HEK293 (cell line): ENCODE measurements around the gene COA4.

Experiments
- CTCF ChIA-PET: fragments of 350-600 bp; formaldehyde crosslinking; extraction: SDS; loops from one replicate; lab custom pipeline; 2021; ENCODE audit warnings: antibody characterized with exemption; lab: Yijun Ruan, JAX
- POLR2A ChIA-PET: fragments of 300-600 bp; formaldehyde crosslinking; extraction: SDS; loops from one replicate; lab custom pipeline; 2020; ENCODE audit warnings: antibody characterized with exemption, inconsistent platforms; lab: Yijun Ruan, JAX
- H3K27ac ChIP-seq: fragments of 200-500 bp; sonication (Bioruptor generic); 2 replicates; pipeline ENCODE4 v1.5.1; 2014; ENCODE audit warnings: low read depth, low read length, control low read depth, inconsistent platforms; ENCODE audit errors: extremely low read depth
- H3K36me3 ChIP-seq, 2 experiments: fragments of 200-500 bp in 1 of 2; sonication (Bioruptor generic) in 1 of 2; 1 replicate in 1 of 2; 2 replicates in 1 of 2; pipeline ENCODE4 v1.5.1; 2014 to 2017; ENCODE audit warnings: inconsistent platforms in 2 of 2, low read length in 2 of 2; ENCODE audit not compliant: control insufficient read depth in 2 of 2, insufficient read depth in 1 of 2
- H3K4me1 ChIP-seq: fragments of 200-500 bp; sonication (Bioruptor generic); 2 replicates; pipeline ENCODE4 v1.5.1; 2014; ENCODE audit warnings: mild to moderate bottlenecking, low read length, inconsistent platforms; ENCODE audit not compliant: control insufficient read depth, insufficient read depth
- H3K4me3 ChIP-seq: 2 replicates; pipeline ENCODE4 v1.5.1; 2011; ENCODE audit warnings: low read depth, mild to moderate bottlenecking, control low read depth, low read length, moderate library complexity
- H3K9me3 ChIP-seq: fragments of 200-500 bp; sonication (Bioruptor generic); 2 replicates; pipeline ENCODE4 v1.5.1; 2014; ENCODE audit warnings: low read depth, low read length, inconsistent platforms; ENCODE audit not compliant: control insufficient read depth, insufficient read depth
- GLI4 ChIP-seq: fragments of 450-650 bp; formaldehyde crosslinking; IDR thresholded peaks from 2 replicates; pipeline ENCODE4 v1.5.1; 2016; ENCODE audit warnings: missing biosample characterization, missing genetic modification characterization
- HOXA7 ChIP-seq: sonication (generic); formaldehyde crosslinking; IDR thresholded peaks from 2 replicates; pipeline ENCODE4 v1.8.1; 2022; ENCODE audit warnings: missing genetic modification reagents, borderline replicate concordance
- YY2 ChIP-seq: fragments of 450-650 bp; formaldehyde crosslinking; IDR thresholded peaks from 2 replicates; pipeline ENCODE4 v1.5.1; 2016; ENCODE audit warnings: missing biosample characterization, missing genetic modification characterization
- ZBTB20 ChIP-seq: fragments of 450-650 bp; formaldehyde crosslinking; IDR thresholded peaks from 2 replicates; pipeline ENCODE4 v1.5.1; 2016; ENCODE audit warnings: missing biosample characterization, missing genetic modification characterization
- ZNF138 ChIP-seq: fragments of 450-650 bp; formaldehyde crosslinking; IDR thresholded peaks from 2 replicates; pipeline ENCODE4 v1.5.1; 2016; ENCODE audit warnings: missing biosample characterization, missing genetic modification characterization, borderline replicate concordance
- ZNF148 ChIP-seq: fragments of 450-650 bp; formaldehyde crosslinking; IDR thresholded peaks from 2 replicates; pipeline ENCODE4 v1.5.0; 2017; ENCODE audit warnings: missing biosample characterization, missing genetic modification characterization, borderline replicate concordance
- ZNF19 ChIP-seq: fragments of 450-650 bp; formaldehyde crosslinking; IDR thresholded peaks from 2 replicates; pipeline ENCODE4; 2016; ENCODE audit warnings: missing biosample characterization, missing genetic modification characterization, low read depth
- ZNF202 ChIP-seq: fragments of 450-650 bp; formaldehyde crosslinking; IDR thresholded peaks from 2 replicates; pipeline ENCODE4 v1.5.1; 2016; ENCODE audit warnings: missing biosample characterization, missing genetic modification characterization, borderline replicate concordance
- ZNF292 ChIP-seq: fragments of 450-650 bp; formaldehyde crosslinking; IDR thresholded peaks from 2 replicates; pipeline ENCODE4 v1.5.1; 2016; ENCODE audit warnings: low read depth, missing biosample characterization, missing genetic modification characterization, borderline replicate concordance
- ZNF302 ChIP-seq: fragments of 450-650 bp; formaldehyde crosslinking; IDR thresholded peaks from 2 replicates; pipeline ENCODE4 v1.5.1; 2016; ENCODE audit warnings: missing biosample characterization, missing genetic modification characterization, low read depth
- ZNF341 ChIP-seq: fragments of 450-650 bp; formaldehyde crosslinking; IDR thresholded peaks from 2 replicates; pipeline ENCODE4; 2016; ENCODE audit warnings: low read depth, missing biosample characterization, missing genetic modification characterization
- ZNF416 ChIP-seq: fragments of 450-650 bp; formaldehyde crosslinking; IDR thresholded peaks from 2 replicates; pipeline ENCODE4 v1.5.1; 2016; ENCODE audit warnings: missing biosample characterization, missing genetic modification characterization
- ZNF423 ChIP-seq: fragments of 450-650 bp; formaldehyde crosslinking; IDR thresholded peaks from 2 replicates; pipeline ENCODE4 v1.5.1; 2016; ENCODE audit warnings: missing biosample characterization, missing genetic modification characterization
- ZNF473 ChIP-seq: fragments of 450-650 bp; formaldehyde crosslinking; IDR thresholded peaks from 2 replicates; pipeline ENCODE4 v1.5.1; 2017; ENCODE audit warnings: missing biosample characterization, missing genetic modification characterization
- ZNF501 ChIP-seq: fragments of 450-650 bp; formaldehyde crosslinking; IDR thresholded peaks from 2 replicates; pipeline ENCODE4 v1.5.1; 2016; ENCODE audit warnings: missing biosample characterization, missing genetic modification characterization
- ZNF560 ChIP-seq: fragments of 450-650 bp; formaldehyde crosslinking; IDR thresholded peaks from 2 replicates; pipeline ENCODE4 v1.5.1; 2017; ENCODE audit warnings: missing biosample characterization, missing genetic modification characterization, borderline replicate concordance
- ZNF596 ChIP-seq: fragments of 450-650 bp; IDR thresholded peaks from 2 replicates; pipeline ENCODE4 v1.5.0; 2018; ENCODE audit warnings: missing biosample characterization, mild to moderate bottlenecking, missing genetic modification characterization, moderate library complexity
- TF ChIP-seq, protein P1 (sequence below): fragments of 450-650 bp; formaldehyde crosslinking; IDR thresholded peaks from 2 replicates; pipeline ENCODE4 v1.5.1; 2017; ENCODE audit warnings: missing biosample characterization, missing genetic modification characterization
- TF ChIP-seq, protein P2 (sequence below): fragments of 450-650 bp; formaldehyde crosslinking; IDR thresholded peaks from 2 replicates; pipeline ENCODE4 v1.5.1; 2016; ENCODE audit warnings: missing biosample characterization, missing genetic modification characterization
- TF ChIP-seq, protein P3 (sequence below): fragments of 450-650 bp; formaldehyde crosslinking; IDR thresholded peaks from 2 replicates; pipeline ENCODE4 v1.5.1; 2017; ENCODE audit warnings: missing biosample characterization, missing genetic modification characterization

Gene COA4

DNA sequence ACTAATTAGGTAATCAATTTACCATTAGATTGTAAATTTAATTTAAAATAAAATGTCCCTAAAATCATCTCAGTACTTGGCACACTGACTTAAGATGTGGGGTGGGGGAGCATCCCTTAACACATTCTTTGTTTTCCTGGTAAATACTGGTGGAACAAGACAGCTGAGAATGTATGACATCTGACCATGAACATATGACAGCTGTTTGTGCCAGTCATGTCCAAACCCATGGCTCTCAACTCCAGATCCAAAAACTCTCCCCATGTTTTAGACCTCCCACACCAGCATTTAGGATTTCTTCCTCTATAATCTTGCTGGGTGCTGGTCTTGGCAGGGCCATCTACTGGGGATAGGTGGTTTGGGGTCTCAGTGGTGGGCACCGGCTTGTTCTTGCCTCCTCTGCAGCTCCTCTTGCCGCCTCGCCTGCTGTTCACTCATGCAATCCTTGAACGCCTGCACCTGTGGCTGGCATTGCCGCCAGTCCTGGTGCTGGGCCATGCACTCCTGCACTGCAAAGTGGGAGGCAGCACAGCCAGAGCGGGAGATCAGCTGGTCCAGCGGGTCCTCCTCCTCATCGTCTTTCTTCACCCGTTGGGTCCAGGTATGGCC is 3.8 kb downstream of the COA4 start (continued):
- TF ChIP-seq, protein P1, sequence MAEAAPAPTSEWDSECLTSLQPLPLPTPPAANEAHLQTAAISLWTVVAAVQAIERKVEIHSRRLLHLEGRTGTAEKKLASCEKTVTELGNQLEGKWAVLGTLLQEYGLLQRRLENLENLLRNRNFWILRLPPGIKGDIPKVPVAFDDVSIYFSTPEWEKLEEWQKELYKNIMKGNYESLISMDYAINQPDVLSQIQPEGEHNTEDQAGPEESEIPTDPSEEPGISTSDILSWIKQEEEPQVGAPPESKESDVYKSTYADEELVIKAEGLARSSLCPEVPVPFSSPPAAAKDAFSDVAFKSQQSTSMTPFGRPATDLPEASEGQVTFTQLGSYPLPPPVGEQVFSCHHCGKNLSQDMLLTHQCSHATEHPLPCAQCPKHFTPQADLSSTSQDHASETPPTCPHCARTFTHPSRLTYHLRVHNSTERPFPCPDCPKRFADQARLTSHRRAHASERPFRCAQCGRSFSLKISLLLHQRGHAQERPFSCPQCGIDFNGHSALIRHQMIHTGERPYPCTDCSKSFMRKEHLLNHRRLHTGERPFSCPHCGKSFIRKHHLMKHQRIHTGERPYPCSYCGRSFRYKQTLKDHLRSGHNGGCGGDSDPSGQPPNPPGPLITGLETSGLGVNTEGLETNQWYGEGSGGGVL: no peak
- TF ChIP-seq ZNF19 (tag by site-specific recombination) (no peak), ZNF560 (no peak)

DNA sequence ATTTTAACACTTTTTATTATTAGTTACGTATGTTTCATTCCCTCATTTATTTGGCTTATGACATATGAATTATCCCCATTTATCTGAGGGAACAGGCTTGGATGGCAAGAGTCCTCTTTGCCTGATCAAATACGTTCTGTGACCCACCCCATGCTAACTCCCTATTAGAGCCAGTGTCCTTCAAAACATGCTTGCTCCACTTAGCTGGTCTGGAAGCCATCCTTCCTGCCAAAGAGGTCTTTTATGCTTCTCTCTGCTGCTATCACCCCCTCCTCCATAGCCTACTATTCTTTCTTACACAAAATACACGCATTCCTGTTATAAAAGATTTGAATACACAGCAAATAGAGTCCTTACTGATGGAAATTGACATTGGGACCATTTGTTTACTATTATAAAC is 6.4 kb downstream of the COA4 start:
- peaks cover 19 to 54% of the 10 kb centered on the region in 2 experiments; a peak in 2 of 3 replicates for H3K36me3 ChIP-seq
- ChIA-PET POLR2A (interaction anchor here (1.8 kb wide), 1 partner anchor 91 kb away, joined by 6 read pairs; no protein-coding TSS in a partner anchor), CTCF (interaction anchor here (0.7 kb wide), 1 partner anchor 745 kb away, joined by 3 read pairs; no protein-coding TSS in a partner anchor)
- no peaks in the 10 kb centered on the region for H3K4me1 ChIP-seq
- H3K9me3 ChIP-seq: no peaks in the 10 kb centered on the region
- no peak overlapping the region for H3K27ac ChIP-seq
- no peak overlapping the region for H3K4me3 ChIP-seq
- no peak for TF ChIP-seq ZNF148 (tag by site-specific recombination)
- TF ChIP-seq, protein P2, sequence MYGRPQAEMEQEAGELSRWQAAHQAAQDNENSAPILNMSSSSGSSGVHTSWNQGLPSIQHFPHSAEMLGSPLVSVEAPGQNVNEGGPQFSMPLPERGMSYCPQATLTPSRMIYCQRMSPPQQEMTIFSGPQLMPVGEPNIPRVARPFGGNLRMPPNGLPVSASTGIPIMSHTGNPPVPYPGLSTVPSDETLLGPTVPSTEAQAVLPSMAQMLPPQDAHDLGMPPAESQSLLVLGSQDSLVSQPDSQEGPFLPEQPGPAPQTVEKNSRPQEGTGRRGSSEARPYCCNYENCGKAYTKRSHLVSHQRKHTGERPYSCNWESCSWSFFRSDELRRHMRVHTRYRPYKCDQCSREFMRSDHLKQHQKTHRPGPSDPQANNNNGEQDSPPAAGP (tag by site-specific recombination): no peak
- no peak for TF ChIP-seq ZNF416 (tag by site-specific recombination)
- no peak for TF ChIP-seq ZNF341
- no peak for TF ChIP-seq ZNF302
- TF ChIP-seq ZNF596: no peak
- TF ChIP-seq ZNF202 (tag by site-specific recombination): no peak
- no peak for TF ChIP-seq ZNF501 (tag by site-specific recombination)
- TF ChIP-seq ZNF423: no peak
- TF ChIP-seq ZBTB20 (tag by site-specific recombination): no peak
- TF ChIP-seq, protein P3, sequence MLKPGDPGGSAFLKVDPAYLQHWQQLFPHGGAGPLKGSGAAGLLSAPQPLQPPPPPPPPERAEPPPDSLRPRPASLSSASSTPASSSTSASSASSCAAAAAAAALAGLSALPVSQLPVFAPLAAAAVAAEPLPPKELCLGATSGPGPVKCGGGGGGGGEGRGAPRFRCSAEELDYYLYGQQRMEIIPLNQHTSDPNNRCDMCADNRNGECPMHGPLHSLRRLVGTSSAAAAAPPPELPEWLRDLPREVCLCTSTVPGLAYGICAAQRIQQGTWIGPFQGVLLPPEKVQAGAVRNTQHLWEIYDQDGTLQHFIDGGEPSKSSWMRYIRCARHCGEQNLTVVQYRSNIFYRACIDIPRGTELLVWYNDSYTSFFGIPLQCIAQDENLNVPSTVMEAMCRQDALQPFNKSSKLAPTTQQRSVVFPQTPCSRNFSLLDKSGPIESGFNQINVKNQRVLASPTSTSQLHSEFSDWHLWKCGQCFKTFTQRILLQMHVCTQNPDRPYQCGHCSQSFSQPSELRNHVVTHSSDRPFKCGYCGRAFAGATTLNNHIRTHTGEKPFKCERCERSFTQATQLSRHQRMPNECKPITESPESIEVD: no peak
- TF ChIP-seq GLI4 (tag by site-specific recombination): no peak
- TF ChIP-seq, protein P1: no peak
- no peak for TF ChIP-seq ZNF138 (tag by site-specific recombination)
- TF ChIP-seq YY2: no peak
- TF ChIP-seq HOXA7 (CRISPR knock-in tag): no peak
- no peak for TF ChIP-seq ZNF473 (tag by site-specific recombination)
- TF ChIP-seq ZNF292 (tag by site-specific recombination): no peak
